Spleen (tissue), 7 donors: Measurements from ENCODE around the gene PRKG2.

Experiments
- POLR2A ChIP-seq, 3 donors: fragments of 450-650 bp; IDR thresholded peaks; one replicate each; pipeline ENCODE4 v1.5.1; 2017; ENCODE audit warnings: antibody characterized with exemption in 3 of 3, mild to moderate bottlenecking in 1 of 3
- POLR2AphosphoS5 ChIP-seq, 3 donors: sonication (generic); formaldehyde crosslinking; IDR thresholded peaks; one replicate each; pipeline ENCODE4 v1.5.1; 2017; ENCODE audit warnings: antibody characterized with exemption in 3 of 3
- TF ChIP-seq, protein P1 (sequence below), 11 experiments: fragments of 200-600 bp in 7 of 11; fragments of 450-650 bp in 4 of 11; sonication (generic) in 4 of 11; IDR thresholded peaks in 8 of 11; conservative IDR thresholded peaks in 3 of 11; 1 replicate in 7 of 11; 2 replicates in 4 of 11; pipeline versions ENCODE4 v1.4.0 to v1.8.0; 2016 to 2021; ENCODE audit warnings: antibody characterized with exemption in 11 of 11, inconsistent platforms in 4 of 11, mild to moderate bottlenecking in 1 of 11
- donor health status: DM: no; HTN: no; CAD: no; lungs with moderate emphysema.
- donor health status: DM: no; HTN: no; CAD: no.
- donor health status: DM: no; HTN: no; CAD: no.

DNA sequence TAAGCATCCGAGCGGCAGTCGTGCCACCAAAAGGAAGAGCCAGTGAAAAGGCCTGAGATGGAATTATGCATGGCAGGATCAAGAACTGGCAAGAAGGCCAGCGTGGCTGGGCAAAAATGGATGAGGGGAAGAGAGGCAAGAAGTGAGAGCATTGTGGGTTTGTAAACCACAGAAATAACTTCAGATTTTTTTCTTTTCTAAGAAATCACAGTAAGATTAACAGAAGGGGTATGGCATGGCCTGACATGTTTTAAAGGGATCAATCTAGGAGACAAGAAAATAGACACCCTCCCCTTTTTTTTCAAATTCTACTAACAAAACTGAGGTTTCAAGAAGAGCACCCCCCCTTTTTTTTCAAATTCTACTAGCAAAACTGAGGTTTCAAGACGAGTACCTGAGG is 102.0 kb downstream of the PRKG2 start:
- TF ChIP-seq, protein P1, sequence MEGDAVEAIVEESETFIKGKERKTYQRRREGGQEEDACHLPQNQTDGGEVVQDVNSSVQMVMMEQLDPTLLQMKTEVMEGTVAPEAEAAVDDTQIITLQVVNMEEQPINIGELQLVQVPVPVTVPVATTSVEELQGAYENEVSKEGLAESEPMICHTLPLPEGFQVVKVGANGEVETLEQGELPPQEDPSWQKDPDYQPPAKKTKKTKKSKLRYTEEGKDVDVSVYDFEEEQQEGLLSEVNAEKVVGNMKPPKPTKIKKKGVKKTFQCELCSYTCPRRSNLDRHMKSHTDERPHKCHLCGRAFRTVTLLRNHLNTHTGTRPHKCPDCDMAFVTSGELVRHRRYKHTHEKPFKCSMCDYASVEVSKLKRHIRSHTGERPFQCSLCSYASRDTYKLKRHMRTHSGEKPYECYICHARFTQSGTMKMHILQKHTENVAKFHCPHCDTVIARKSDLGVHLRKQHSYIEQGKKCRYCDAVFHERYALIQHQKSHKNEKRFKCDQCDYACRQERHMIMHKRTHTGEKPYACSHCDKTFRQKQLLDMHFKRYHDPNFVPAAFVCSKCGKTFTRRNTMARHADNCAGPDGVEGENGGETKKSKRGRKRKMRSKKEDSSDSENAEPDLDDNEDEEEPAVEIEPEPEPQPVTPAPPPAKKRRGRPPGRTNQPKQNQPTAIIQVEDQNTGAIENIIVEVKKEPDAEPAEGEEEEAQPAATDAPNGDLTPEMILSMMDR (IDR thresholded peaks at IDR 0.05 in 8 of 11, conservative IDR thresholded peaks at IDR 0.05 in 3 of 11) = no peak
- TF ChIP-seq POLR2A (IDR thresholded peaks at IDR 0.05) (no peak), POLR2AphosphoS5 (IDR thresholded peaks at IDR 0.05) (no peak)
